Measurements from ENCODE around the gene MIPEP.

MIPEP gene

GRCh38 chr13:23876265-23876664, 12.9 kb downstream of the MIPEP start:
- H3K27me3 Mint-ChIP-seq (ENCODE audit: low read depth), result no peaks in the 10 kb centered on the region
- no peak overlapping the region for H3K4me3 Mint-ChIP-seq
- DNase-seq (ENCODE audit: low spot score), result no peak
- no peaks in the 10 kb centered on the region for H3K9me3 Mint-ChIP-seq
- peaks cover 4% of the 10 kb centered on the region for H3K36me3 Mint-ChIP-seq (ENCODE audit: low read depth)
- H3K4me1 Mint-ChIP-seq (ENCODE audit: low read depth), result no peaks in the 10 kb centered on the region
- H3K27ac Mint-ChIP-seq, result no peak overlapping the region

- no peak for DNase-seq (ENCODE audit: low spot score)
- Mint-ChIP-seq H3K27me3 (ENCODE audit: low read depth) (no peaks in the 10 kb centered on the region), H3K4me3 (no peak overlapping the region)
These were observed 17.5 kb downstream of the MIPEP start for GRCh38 chr13:23871616-23872220.

DNA sequence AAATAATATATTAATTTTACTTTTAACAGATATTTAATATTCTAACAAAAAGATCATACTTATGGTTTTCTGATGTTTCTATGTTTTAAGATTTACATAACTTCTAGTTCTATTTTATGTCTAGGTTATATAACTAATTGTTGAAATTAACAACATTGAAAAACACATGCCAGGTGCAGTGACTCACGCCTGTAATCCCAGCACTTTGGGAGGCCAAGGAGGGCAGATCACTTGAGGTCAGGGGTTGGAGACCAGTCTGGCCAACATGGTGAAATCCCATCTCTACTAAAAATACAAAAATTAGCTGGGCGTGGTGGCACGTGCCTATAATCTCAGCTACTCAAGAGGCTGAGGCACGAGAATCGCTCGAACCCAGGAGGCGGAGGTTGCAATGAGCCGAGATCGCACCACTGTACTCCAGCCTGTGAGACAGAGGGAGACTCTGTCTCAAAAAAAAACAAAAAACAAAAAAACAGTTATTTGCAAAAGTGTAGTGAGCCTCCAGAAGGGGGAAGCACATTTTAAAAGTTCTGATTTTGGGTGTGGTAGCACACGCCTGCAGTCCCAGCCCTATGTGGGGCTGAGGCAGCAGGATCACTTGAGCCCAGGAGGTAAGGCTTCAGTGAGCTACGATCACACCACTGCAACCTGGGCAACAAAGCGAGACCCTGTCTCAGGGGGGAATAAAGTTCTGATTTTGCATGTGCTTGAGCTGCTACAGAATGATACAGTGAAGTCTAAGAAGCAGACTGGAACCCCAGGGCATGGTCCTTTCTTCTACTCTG, 18.7 kb downstream of the MIPEP start:
- Mint-ChIP-seq H3K27me3 (ENCODE audit: low read depth) (no peaks in the 10 kb centered on the region), H3K36me3 (ENCODE audit: low read depth) (no peaks in the 10 kb centered on the region), H3K4me3 (no peak overlapping the region), H3K27ac (no peak overlapping the region), H3K4me1 (ENCODE audit: low read depth) (peaks cover 2% of the 10 kb centered on the region), H3K9me3 (no peaks in the 10 kb centered on the region)
- DNase-seq (ENCODE audit: low spot score), result no peak

More at GRCh38 chr13:23871616-23872220, 17.5 kb downstream of the MIPEP start:
- no peak overlapping the region for H3K27ac Mint-ChIP-seq
- no peaks in the 10 kb centered on the region for H3K36me3 Mint-ChIP-seq (ENCODE audit: low read depth)
- H3K9me3 Mint-ChIP-seq, result no peaks in the 10 kb centered on the region
- H3K4me1 Mint-ChIP-seq (ENCODE audit: low read depth), result no peaks in the 10 kb centered on the region

DNA sequence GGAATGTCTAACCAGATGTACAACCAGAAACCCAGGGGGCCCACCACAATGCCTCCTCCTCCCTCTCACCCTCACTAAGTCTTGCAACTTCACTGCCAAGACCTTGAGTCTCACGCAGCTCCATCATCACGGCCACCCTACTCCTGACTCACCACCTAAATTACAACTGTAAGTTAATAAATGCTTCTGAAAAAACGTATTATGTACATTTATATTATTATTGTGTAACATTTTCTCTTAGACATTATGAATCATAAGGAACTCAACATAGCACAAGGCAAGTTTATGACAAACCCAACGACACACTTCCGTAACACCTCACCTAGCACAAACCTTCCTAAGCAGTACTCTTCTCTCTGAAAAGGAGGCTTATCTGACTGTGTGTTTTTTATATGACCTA, 20.7 kb downstream of the MIPEP start:
- peaks cover 4% of the 10 kb centered on the region for H3K4me1 Mint-ChIP-seq (ENCODE audit: low read depth)
- no peak overlapping the region for H3K4me3 Mint-ChIP-seq
- H3K9me3 Mint-ChIP-seq, result no peaks in the 10 kb centered on the region
- H3K27me3 Mint-ChIP-seq (ENCODE audit: low read depth), result no peaks in the 10 kb centered on the region
- no peaks in the 10 kb centered on the region for H3K36me3 Mint-ChIP-seq (ENCODE audit: low read depth)
- DNase-seq (ENCODE audit: low spot score), result no peak
- no peak overlapping the region for H3K27ac Mint-ChIP-seq

- Mint-ChIP-seq H3K36me3 (ENCODE audit: low read depth) (no peaks in the 10 kb centered on the region), H3K27ac (no peak overlapping the region), H3K9me3 (no peaks in the 10 kb centered on the region), H3K27me3 (ENCODE audit: low read depth) (no peaks in the 10 kb centered on the region), H3K4me3 (no peak overlapping the region), H3K4me1 (ENCODE audit: low read depth) (peaks cover 4% of the 10 kb centered on the region)
- DNase-seq (ENCODE audit: low spot score), result no peak
These were observed 22.1 kb downstream of the MIPEP start for GRCh38 chr13:23867027-23867491.

- no peaks in the 10 kb centered on the region for H3K9me3 Mint-ChIP-seq
- no peaks in the 10 kb centered on the region for H3K27me3 Mint-ChIP-seq (ENCODE audit: low read depth)
- no peak for DNase-seq (ENCODE audit: low spot score)
These were observed 22.7 kb downstream of the MIPEP start for GRCh38 chr13:23866420-23867026.

DNA sequence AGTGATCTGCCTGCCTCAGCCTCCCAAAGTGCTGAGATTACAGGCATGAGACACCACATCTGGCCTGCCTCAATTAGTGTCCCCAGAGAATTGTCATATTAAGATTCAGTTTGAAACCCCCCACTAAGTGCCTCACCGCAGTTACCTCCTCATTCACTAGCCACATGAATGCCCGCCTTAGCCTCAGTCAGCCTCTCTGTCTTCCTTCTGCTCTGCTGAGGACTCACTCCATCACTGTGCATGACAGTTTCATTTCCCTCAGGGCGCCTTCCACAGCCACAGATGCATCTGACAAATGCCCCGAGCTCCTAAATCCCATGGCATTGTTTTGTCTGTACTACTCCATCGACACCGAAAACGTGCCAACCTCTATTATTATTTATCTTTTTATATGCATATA, 23.3 kb downstream of the MIPEP start:
- Mint-ChIP-seq H3K9me3 (no peaks in the 10 kb centered on the region), H3K4me3 (no peak overlapping the region), H3K27me3 (ENCODE audit: low read depth) (no peaks in the 10 kb centered on the region), H3K27ac (no peak overlapping the region), H3K36me3 (ENCODE audit: low read depth) (no peaks in the 10 kb centered on the region), H3K4me1 (ENCODE audit: low read depth) (peaks cover 4% of the 10 kb centered on the region)
- DNase-seq (ENCODE audit: low spot score), result no peak

More at GRCh38 chr13:23866420-23867026, 22.7 kb downstream of the MIPEP start:
- Mint-ChIP-seq H3K4me3 (no peak overlapping the region), H3K27ac (no peak overlapping the region), H3K4me1 (ENCODE audit: low read depth) (peaks cover 4% of the 10 kb centered on the region), H3K36me3 (ENCODE audit: low read depth) (no peaks in the 10 kb centered on the region)

- DNase-seq (ENCODE audit: low spot score), result no peak
- Mint-ChIP-seq H3K9me3 (no peaks in the 10 kb centered on the region), H3K27me3 (ENCODE audit: low read depth) (no peaks in the 10 kb centered on the region), H3K4me3 (no peak overlapping the region), H3K4me1 (ENCODE audit: low read depth) (peaks cover 4% of the 10 kb centered on the region), H3K36me3 (ENCODE audit: low read depth) (no peaks in the 10 kb centered on the region), H3K27ac (no peak overlapping the region)
These were observed 24.2 kb downstream of the MIPEP start for GRCh38 chr13:23865026-23865425.

DNA sequence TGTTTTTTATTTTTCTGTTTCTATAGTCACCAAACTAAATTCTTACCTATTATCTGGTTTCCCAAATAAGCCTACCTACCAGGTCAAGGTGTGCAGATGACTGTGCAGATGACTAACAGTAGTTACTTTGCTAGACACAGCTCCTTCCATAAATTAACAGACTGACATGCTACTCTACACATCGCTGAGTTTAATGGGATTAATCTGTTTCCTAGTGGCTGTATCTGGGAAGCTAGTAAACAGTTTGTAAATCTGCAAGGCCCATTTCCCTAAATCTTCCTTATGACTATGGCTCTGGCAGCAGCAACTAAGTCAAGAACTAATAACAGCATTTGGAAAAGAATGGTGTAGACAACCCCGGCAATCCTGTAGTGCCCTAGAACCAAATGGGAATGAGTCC, 27.9 kb downstream of the MIPEP start:
- no peaks in the 10 kb centered on the region for H3K27me3 Mint-ChIP-seq (ENCODE audit: low read depth)
- H3K36me3 Mint-ChIP-seq (ENCODE audit: low read depth), result no peaks in the 10 kb centered on the region
- H3K9me3 Mint-ChIP-seq, result no peaks in the 10 kb centered on the region
- no peak for DNase-seq (ENCODE audit: low spot score)
- H3K27ac Mint-ChIP-seq, result no peak overlapping the region
- H3K4me1 Mint-ChIP-seq (ENCODE audit: low read depth), result peaks cover 6% of the 10 kb centered on the region
- H3K4me3 Mint-ChIP-seq, result no peak overlapping the region

- Mint-ChIP-seq H3K36me3 (ENCODE audit: low read depth) (no peaks in the 10 kb centered on the region), H3K4me1 (ENCODE audit: low read depth) (peaks cover 2% of the 10 kb centered on the region), H3K4me3 (no peak overlapping the region), H3K9me3 (no peaks in the 10 kb centered on the region), H3K27ac (no peak overlapping the region), H3K27me3 (ENCODE audit: low read depth) (no peaks in the 10 kb centered on the region)
- no peak for DNase-seq (ENCODE audit: low spot score)
These were observed 29.3 kb downstream of the MIPEP start for GRCh38 chr13:23859904-23860303.

GRCh38 chr13:23859455-23859854, 29.7 kb downstream of the MIPEP start:
- H3K4me1 Mint-ChIP-seq (ENCODE audit: low read depth), result peaks cover 2% of the 10 kb centered on the region
- no peaks in the 10 kb centered on the region for H3K27me3 Mint-ChIP-seq (ENCODE audit: low read depth)
- no peak overlapping the region for H3K4me3 Mint-ChIP-seq
- no peak for DNase-seq (ENCODE audit: low spot score)
- no peaks in the 10 kb centered on the region for H3K36me3 Mint-ChIP-seq (ENCODE audit: low read depth)
- H3K9me3 Mint-ChIP-seq, result no peaks in the 10 kb centered on the region
- no peak overlapping the region for H3K27ac Mint-ChIP-seq

DNA sequence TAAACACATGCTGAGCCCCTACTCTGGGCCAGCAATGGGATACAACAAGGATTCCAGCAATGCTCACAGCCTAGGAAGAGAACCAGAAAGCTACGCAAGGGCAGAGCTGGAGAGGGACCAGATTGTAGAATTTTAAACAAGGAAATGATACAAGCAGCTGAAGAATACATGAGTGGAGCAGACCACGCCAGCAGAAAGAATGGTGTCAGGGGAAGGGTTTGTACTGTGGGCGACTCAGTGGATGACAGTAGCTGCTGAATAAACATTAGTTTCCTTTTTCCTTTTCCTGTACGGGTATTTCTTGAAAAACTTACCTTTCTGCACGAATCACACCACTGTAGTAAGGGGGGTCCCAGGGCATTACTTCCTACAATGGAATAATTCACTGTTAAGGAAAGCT, 30.7 kb downstream of the MIPEP start:
- Mint-ChIP-seq H3K27ac (no peak overlapping the region), H3K4me3 (no peak overlapping the region), H3K36me3 (ENCODE audit: low read depth) (no peaks in the 10 kb centered on the region), H3K4me1 (ENCODE audit: low read depth) (peaks cover 2% of the 10 kb centered on the region), H3K9me3 (no peaks in the 10 kb centered on the region), H3K27me3 (ENCODE audit: low read depth) (no peaks in the 10 kb centered on the region)
- no peak for DNase-seq (ENCODE audit: low spot score)

GRCh38 chr13:23856008-23856750, 33.0 kb downstream of the MIPEP start:
- no peaks in the 10 kb centered on the region for H3K27me3 Mint-ChIP-seq (ENCODE audit: low read depth)
- peaks cover 2% of the 10 kb centered on the region for H3K4me1 Mint-ChIP-seq (ENCODE audit: low read depth)
- DNase-seq (ENCODE audit: low spot score), result no peak
- H3K27ac Mint-ChIP-seq, result no peak overlapping the region
- no peak overlapping the region for H3K4me3 Mint-ChIP-seq
- H3K9me3 Mint-ChIP-seq, result no peaks in the 10 kb centered on the region
- no peaks in the 10 kb centered on the region for H3K36me3 Mint-ChIP-seq (ENCODE audit: low read depth)

GRCh38 chr13:23855360-23855759, 33.8 kb downstream of the MIPEP start:
- no peaks in the 10 kb centered on the region for H3K9me3 Mint-ChIP-seq
- no peaks in the 10 kb centered on the region for H3K36me3 Mint-ChIP-seq (ENCODE audit: low read depth)
- H3K27me3 Mint-ChIP-seq (ENCODE audit: low read depth), result no peaks in the 10 kb centered on the region
- DNase-seq (ENCODE audit: low spot score), result no peak
- peaks cover 2% of the 10 kb centered on the region for H3K4me1 Mint-ChIP-seq (ENCODE audit: low read depth)
- H3K27ac Mint-ChIP-seq, result no peak overlapping the region
- no peak overlapping the region for H3K4me3 Mint-ChIP-seq
